HS-5 (cell line): ENCODE measurements around the gene PRPF4.
A peak's percentile ranks its signal among the peaks of the same experiment; 100 is the strongest.
"Not testable (repeated sequence)": the region's sequence is repeated elsewhere in the genome, so short reads cannot be mapped to it uniquely, and the experiment has no call there.

ENCODE experiments used
- DNase-seq: peaks from one replicate; pipeline ENCODE4 v3.0.0-alpha.2; 2012; ENCODE audit warnings: low read depth

PRPF4 gene

GRCh38 chr9:113275157-113276131 is at the start of gene PRPF4, which contains the start of gene CDC26:
Gene PRPF4, plus strand, starts transcription at chr9:113275658. Its CDS starts 86 bp downstream, at chr9:113275744.
Gene CDC26, minus strand, starts transcription at chr9:113275572. Its CDS starts 3,065 bp downstream, at chr9:113272507.
- DNase-seq: peak; percentile 89

- DNase-seq: no peak
Measured at GRCh38 chr9:113227436-113227835, 48.0 kb upstream of the PRPF4 start.

GRCh38 chr9:113228130-113228665 is 47.3 kb upstream of the PRPF4 start:
- DNase-seq: no peak

- no peak for DNase-seq
Measured at GRCh38 chr9:113231701-113232100, 43.8 kb upstream of the PRPF4 start.

- DNase-seq: not testable (repeated sequence)
Measured at GRCh38 chr9:113235701-113236255, 39.7 kb upstream of the PRPF4 start.

GRCh38 chr9:113237026-113237425 is 38.4 kb upstream of the PRPF4 start:
- DNase-seq: no peak

- no peak for DNase-seq
Measured at GRCh38 chr9:113238202-113238858, 37.1 kb upstream of the PRPF4 start.

GRCh38 chr9:113238859-113239232 is 36.6 kb upstream of the PRPF4 start:
- DNase-seq: no peak

GRCh38 chr9:113241161-113241560 is 34.3 kb upstream of the PRPF4 start:
- DNase-seq: no peak

- no peak for DNase-seq
Measured at GRCh38 chr9:113244556-113244955, 30.9 kb upstream of the PRPF4 start.

- no peak for DNase-seq
Measured at GRCh38 chr9:113245894-113246293, 29.6 kb upstream of the PRPF4 start.

GRCh38 chr9:113246928-113247327 is 28.5 kb upstream of the PRPF4 start:
- DNase-seq: no peak

- DNase-seq: no peak
Measured at GRCh38 chr9:113247640-113248039, 27.8 kb upstream of the PRPF4 start.

- not testable (repeated sequence) for DNase-seq
Measured at GRCh38 chr9:113249661-113250060, 25.8 kb upstream of the PRPF4 start.

GRCh38 chr9:113250807-113251206 is 24.7 kb upstream of the PRPF4 start:
- no peak for DNase-seq

GRCh38 chr9:113254991-113255390 is 20.5 kb upstream of the PRPF4 start:
- no peak for DNase-seq

GRCh38 chr9:113255438-113255837 is 20.0 kb upstream of the PRPF4 start:
- no peak for DNase-seq

GRCh38 chr9:113257863-113258262 is 17.6 kb upstream of the PRPF4 start:
- DNase-seq: no peak

- no peak for DNase-seq
Measured at GRCh38 chr9:113258282-113258681, 17.2 kb upstream of the PRPF4 start.

- no peak for DNase-seq
Measured at GRCh38 chr9:113261917-113262671, 13.4 kb upstream of the PRPF4 start.

GRCh38 chr9:113266174-113266573 is 9.3 kb upstream of the PRPF4 start:
- DNase-seq: no peak
